Stomach (tissue), 19 donors: Measurements from ENCODE around the gene CMTM2. TPM values are rescaled to one million over a fixed set of nuclear protein-coding genes. Genes with fewer than 3 reads are reported as not detected.

ENCODE experiments used
- DNase-seq, 2 donors: peaks; one replicate each; pipeline versions ENCODE4 v3.0.0 to v3.0.0-alpha.2; 2013 to 2019
- H3K27ac ChIP-seq, 5 donors: fragments of 200-600 bp in 4 of 5; sonication (generic) in 4 of 5; one replicate each; pipeline ENCODE4 v1.5.1; 2013 to 2019; ENCODE audit warnings: mild to moderate bottlenecking in 1 of 5, moderate library complexity in 1 of 5
- H3K27me3 ChIP-seq, 3 donors: fragments of 200-600 bp; sonication (generic); one replicate each; pipeline ENCODE4 v1.5.1; 2017 to 2019; ENCODE audit warnings: mixed run types in 1 of 3
- H3K36me3 ChIP-seq, 4 donors: fragments of 200-600 bp; sonication (generic); 1 replicate in 3 of 4; 2 replicates in 1 of 4; pipeline ENCODE4 v1.5.1; 2016 to 2019
- H3K4me1 ChIP-seq, 4 donors: fragments of 200-600 bp; sonication (generic); one replicate each; pipeline ENCODE4 v1.5.1; 2016 to 2019
- H3K4me3 ChIP-seq, 4 donors: fragments of 200-600 bp; sonication (generic) in 3 of 4; one replicate each; pipeline ENCODE4 v1.5.1; 2016 to 2019; ENCODE audit warnings: mild to moderate bottlenecking in 1 of 4
- H3K9me3 ChIP-seq, 4 donors: fragments of 200-600 bp; sonication (generic); one replicate each; pipeline ENCODE4 v1.5.1; 2016 to 2019
- EP300 ChIP-seq: sonication (generic); formaldehyde crosslinking; IDR thresholded peaks from one replicate; pipeline ENCODE4 v1.6.1; 2017; ENCODE audit warnings: antibody characterized with exemption
- POLR2A ChIP-seq, 4 donors: fragments of 450-650 bp; IDR thresholded peaks; one replicate each; pipeline ENCODE4 v1.6.1; 2016; ENCODE audit warnings: antibody characterized with exemption in 4 of 4, control low read depth in 2 of 4, mild to moderate bottlenecking in 1 of 4, moderate library complexity in 1 of 4
- POLR2AphosphoS5 ChIP-seq, 3 donors: sonication (generic); formaldehyde crosslinking; IDR thresholded peaks; one replicate each; pipeline ENCODE4 v1.6.1; 2016; ENCODE audit warnings: antibody characterized with exemption in 3 of 3
- WGBS, 5 donors: extraction: QIAGEN DNeasy Blood & Tissue Kit in 3 of 5; methylation state at CpG; one replicate each; pipeline versions ENCODE4 v1.1.5 to v1.1.7; 2013 to 2018; 5-methylcytosine and 5-hydroxymethylcytosine counted together
- intact Hi-C: fragments of 100-400 bp; cut with DNase I; formaldehyde crosslinking; loops from one replicate; pipeline ENCODE4 v1.15.1; 2023; ENCODE audit warnings: low total_unique reads
- long read RNA-seq, 10 donors: transcript quantifications; one replicate each; lab custom pipeline, GENCODE V29; 2026
- polyA plus RNA-seq, 3 donors: library from polyadenylated mRNA; stranded (reverse); fragments of 200-250 nt; gene quantifications; one replicate each; pipeline ENCODE4 v1.2.3, GENCODE V29; 2013
- total RNA-seq, 5 donors: library from RNA; depleted of rRNA; stranded (reverse); fragments of >200 nt; gene quantifications; one replicate each; pipeline versions ENCODE4 v1.1.0 to v1.2.3, GENCODE V29; 2014 to 2016
- TF ChIP-seq, protein P1 (sequence below), 7 experiments: fragments of 450-650 bp in 4 of 7; fragments of 200-600 bp in 3 of 7; sonication (generic) in 3 of 7; IDR thresholded peaks; one replicate each; pipeline ENCODE4 v1.5.1; 2016 to 2019; ENCODE audit warnings: antibody characterized with exemption in 7 of 7, control low read depth in 2 of 7, mild to moderate bottlenecking in 1 of 7
- donor health status: healthy with polysubstance abuse.
- donor health status: Bipolar disorder and iron deficiency.
- donor health status: healthy.

The CMTM2 gene, protein sequence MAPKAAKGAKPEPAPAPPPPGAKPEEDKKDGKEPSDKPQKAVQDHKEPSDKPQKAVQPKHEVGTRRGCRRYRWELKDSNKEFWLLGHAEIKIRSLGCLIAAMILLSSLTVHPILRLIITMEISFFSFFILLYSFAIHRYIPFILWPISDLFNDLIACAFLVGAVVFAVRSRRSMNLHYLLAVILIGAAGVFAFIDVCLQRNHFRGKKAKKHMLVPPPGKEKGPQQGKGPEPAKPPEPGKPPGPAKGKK
- not detected for total RNA-seq
- polyA plus RNA-seq = under 1 TPM in 2 of 3 donors, not detected in 1; 0.48 to 0.50 TPM
- long read RNA-seq, donor 1 = 0 reads
- long read RNA-seq, donor 2 = 0 reads
- long read RNA-seq, donor 3 = 0 reads
- long read RNA-seq, donor 4 = 0 reads
- long read RNA-seq, donor 5 = 0 reads
- long read RNA-seq, donor 6 = 0 reads
- long read RNA-seq, donor 7 = 0 reads
- long read RNA-seq, donor 8 = 0 reads
- long read RNA-seq, donor 9 = 0 reads
- long read RNA-seq, donor 10 = 0 reads

DNA sequence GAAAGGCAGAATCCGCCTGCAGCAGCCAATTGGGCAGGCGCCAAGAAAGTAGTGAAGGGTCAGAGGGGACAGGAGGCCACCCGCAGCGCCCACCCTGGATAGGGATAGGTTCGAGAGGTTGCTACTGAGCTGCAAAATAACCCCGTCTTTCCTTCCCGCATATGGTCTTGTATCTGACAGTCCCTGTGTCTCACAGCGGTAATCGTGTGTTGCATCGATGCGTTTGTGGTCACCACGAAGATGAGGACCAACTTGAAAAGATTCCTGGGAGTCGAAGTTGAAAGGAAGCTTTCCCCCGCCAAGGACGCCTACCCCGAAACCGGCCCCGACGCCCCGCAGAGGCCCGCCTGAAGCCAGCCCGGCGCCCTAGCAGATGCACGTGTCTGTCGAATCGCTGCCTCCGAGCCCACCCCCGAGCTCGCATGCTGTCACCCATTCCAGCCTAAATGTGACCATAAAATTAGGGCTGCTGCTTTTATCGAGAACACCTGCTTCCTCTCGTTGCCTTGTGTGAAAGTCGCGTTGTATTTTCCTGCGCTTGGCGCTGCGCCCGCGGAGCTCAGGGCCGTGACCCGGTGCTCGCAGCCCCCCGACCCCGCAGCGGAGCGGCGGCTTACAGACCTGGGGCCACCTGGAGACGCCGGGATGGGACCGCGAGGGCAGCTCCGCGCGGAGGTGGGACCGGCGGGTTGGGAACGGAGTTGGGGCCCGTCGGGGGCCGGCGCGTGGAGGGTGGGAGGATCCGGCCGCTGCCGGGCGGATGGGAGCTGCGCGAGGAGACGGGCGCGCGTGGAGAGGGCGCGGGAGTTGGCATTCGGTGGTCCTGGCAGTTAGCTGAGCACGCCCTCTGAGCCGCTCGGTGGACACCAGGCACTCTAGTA is at the start of gene CMTM2:
Gene CMTM2, plus strand, starts transcription at position 813 of the 881 bp plus-strand sequence. CDS start 145 bp downstream, outside the sequence.
- H3K9me3 ChIP-seq = no peaks in the 10 kb centered on the region
- WGBS, 5 donors = 24 to 38% (median 27%) methylated on average over 50 to 77 of the region's 77 CpGs
- no peak within 1 kb of the TSS for H3K27ac ChIP-seq
- peak within 1 kb of the TSS; percentile 32 to 46 (median 34) for H3K4me3 ChIP-seq
- peak in 1 of 2 donors; percentile 58 for DNase-seq
- peaks cover 0 to 17% (median 9%) of the 10 kb centered on the region in 4 donors for H3K4me1 ChIP-seq
- no peaks in the 10 kb centered on the region for H3K36me3 ChIP-seq
- intact Hi-C loops = no loop called here
- TF ChIP-seq EP300 = no peak
- no peak for TF ChIP-seq POLR2A (IDR thresholded peaks at IDR 0.05)
- TF ChIP-seq, protein P1, sequence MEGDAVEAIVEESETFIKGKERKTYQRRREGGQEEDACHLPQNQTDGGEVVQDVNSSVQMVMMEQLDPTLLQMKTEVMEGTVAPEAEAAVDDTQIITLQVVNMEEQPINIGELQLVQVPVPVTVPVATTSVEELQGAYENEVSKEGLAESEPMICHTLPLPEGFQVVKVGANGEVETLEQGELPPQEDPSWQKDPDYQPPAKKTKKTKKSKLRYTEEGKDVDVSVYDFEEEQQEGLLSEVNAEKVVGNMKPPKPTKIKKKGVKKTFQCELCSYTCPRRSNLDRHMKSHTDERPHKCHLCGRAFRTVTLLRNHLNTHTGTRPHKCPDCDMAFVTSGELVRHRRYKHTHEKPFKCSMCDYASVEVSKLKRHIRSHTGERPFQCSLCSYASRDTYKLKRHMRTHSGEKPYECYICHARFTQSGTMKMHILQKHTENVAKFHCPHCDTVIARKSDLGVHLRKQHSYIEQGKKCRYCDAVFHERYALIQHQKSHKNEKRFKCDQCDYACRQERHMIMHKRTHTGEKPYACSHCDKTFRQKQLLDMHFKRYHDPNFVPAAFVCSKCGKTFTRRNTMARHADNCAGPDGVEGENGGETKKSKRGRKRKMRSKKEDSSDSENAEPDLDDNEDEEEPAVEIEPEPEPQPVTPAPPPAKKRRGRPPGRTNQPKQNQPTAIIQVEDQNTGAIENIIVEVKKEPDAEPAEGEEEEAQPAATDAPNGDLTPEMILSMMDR (IDR thresholded peaks at IDR 0.05) = no peak
- no peak for TF ChIP-seq POLR2AphosphoS5 (IDR thresholded peaks at IDR 0.05)
- peaks cover 0 to 24% (median 7%) of the 10 kb centered on the region in 3 donors for H3K27me3 ChIP-seq

DNA sequence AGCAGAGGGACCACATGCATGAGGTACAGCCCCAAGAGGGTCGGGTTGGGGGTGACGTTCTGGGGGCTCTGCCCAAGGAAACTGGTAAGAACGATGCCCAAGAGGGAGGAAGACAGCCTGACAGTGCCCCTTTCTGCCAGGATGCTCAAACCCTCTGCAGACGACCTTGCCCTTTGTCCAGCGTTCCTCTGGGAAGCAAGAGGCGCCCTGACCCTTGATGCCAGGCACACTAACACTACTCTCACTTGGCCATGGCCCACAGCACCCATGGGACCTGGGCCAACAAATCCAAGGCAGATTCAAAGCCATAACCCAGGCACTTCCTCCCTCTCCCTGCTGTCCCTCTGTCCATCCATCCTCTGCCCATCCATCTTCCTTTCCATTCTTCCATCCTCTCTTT is 49.8 kb upstream of the CMTM2 start:
- Histone ChIP-seq H3K4me1 (peaks cover 0 to 18% (median 3%) of the 10 kb centered on the region in 4 donors), H3K36me3 (peaks cover 34 to 100% (median 95%) of the 10 kb centered on the region in 4 donors), H3K27me3 (no peaks in the 10 kb centered on the region), H3K9me3 (no peaks in the 10 kb centered on the region), H3K27ac (no peak overlapping the region), H3K4me3 (no peak overlapping the region)
- 79 to 93% (median 92%) methylated on average over 2 to 6 of the region's 6 CpGs for WGBS, 5 donors
- intact Hi-C loops = no loop called here
- no peak for DNase-seq
- TF ChIP-seq EP300 (no peak), POLR2A (IDR thresholded peaks at IDR 0.05) (no peak), POLR2AphosphoS5 (IDR thresholded peaks at IDR 0.05) (no peak)
- TF ChIP-seq, protein P1 (IDR thresholded peaks at IDR 0.05) = no peak

- no peaks in the 10 kb centered on the region for H3K4me1 ChIP-seq
- H3K36me3 ChIP-seq = peaks cover 29 to 100% (median 94%) of the 10 kb centered on the region in 4 donors
- H3K9me3 ChIP-seq = no peaks in the 10 kb centered on the region
- H3K27me3 ChIP-seq = no peaks in the 10 kb centered on the region
- no peak overlapping the region for H3K27ac ChIP-seq
- no peak overlapping the region for H3K4me3 ChIP-seq
- no peak for DNase-seq
- intact Hi-C loops = no loop called here
- TF ChIP-seq POLR2A (IDR thresholded peaks at IDR 0.05) = no peak
- TF ChIP-seq, protein P1 (IDR thresholded peaks at IDR 0.05) = no peak
- no peak for TF ChIP-seq EP300
- TF ChIP-seq POLR2AphosphoS5 (IDR thresholded peaks at IDR 0.05) = no peak
- 58 to 96% (median 89%) methylated on average over 1 of the region's 1 CpG for WGBS, 5 donors
Measured at GRCh38 chr16:66534376-66534799, 44.9 kb upstream of the CMTM2 start.

GRCh38 chr16:66536525-66536924 is 42.7 kb upstream of the CMTM2 start:
- Histone ChIP-seq H3K27me3 (no peaks in the 10 kb centered on the region), H3K36me3 (peaks cover 13 to 98% (median 91%) of the 10 kb centered on the region in 4 donors), H3K4me3 (no peak overlapping the region), H3K9me3 (no peaks in the 10 kb centered on the region), H3K4me1 (no peaks in the 10 kb centered on the region), H3K27ac (no peak overlapping the region)
- DNase-seq = no peak
- TF ChIP-seq POLR2A (IDR thresholded peaks at IDR 0.05) (no peak), EP300 (no peak)
- WGBS, 5 donors = 84 to 98% (median 89%) methylated on average over 3 to 4 of the region's 4 CpGs
- intact Hi-C loops = no loop called here
